NK-92 (cell line): ENCODE measurements around the gene LRRC57.
"Not testable (repeated sequence)": the region's sequence is repeated elsewhere in the genome, so short reads cannot be mapped to it uniquely, and the experiment has no call there.

Experiments
- DNase-seq: peaks from one replicate; lab custom pipeline; 2025; ENCODE audit not compliant: unreplicated experiment; lab: John Stamatoyannopoulos, UW

The LRRC57 gene

DNA sequence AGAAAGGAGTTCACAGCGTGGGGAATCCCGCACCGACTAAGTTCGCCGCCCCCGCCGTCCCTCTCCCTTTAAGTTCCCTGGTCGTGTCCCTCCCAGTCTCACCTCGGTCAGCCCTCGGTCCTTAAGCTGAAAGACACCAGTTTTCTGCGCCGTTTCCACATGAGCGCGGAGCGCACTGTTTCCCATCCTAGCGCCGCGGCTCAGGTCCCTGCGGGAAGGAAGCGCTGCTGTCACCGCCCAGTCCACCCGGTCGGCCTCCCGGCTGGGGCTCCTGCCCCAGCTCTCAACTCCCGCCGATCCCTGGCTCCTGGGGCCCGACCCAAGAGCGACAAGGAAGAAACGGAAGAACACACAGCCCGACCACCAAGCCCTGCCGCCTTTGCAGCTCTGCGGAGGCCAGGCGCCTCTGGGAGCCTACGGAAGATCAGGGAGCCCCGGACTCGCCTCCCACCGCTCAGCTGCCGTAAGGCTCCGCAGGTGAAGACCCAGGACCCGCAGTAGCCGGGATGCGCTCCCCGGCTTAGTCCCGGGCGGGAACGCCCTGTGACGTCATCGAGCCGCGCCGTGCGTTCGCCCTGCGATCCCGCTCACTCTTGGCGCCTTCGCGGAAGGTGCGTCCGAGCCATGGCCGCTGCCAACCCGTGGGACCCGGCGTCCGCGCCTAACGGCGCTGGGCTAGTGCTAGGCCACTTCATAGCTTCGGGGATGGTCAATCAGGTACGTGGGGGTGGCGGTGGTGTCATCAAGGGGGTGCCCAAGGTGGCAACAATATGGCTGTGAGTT is at the start of gene LRRC57, which contains the start of gene HAUS2:
Gene LRRC57, minus strand, starts transcription at position 545 of the 783 bp plus-strand sequence. Its CDS starts 359 bp downstream, at position 186.
Gene HAUS2, plus strand, starts transcription at position 590 of the 783 bp plus-strand sequence. Its CDS starts 35 bp downstream, at position 625.
- no peak for DNase-seq

- DNase-seq: no peak
Observed at GRCh38 chr15:42595626-42596240, 47.1 kb upstream of the LRRC57 start.

GRCh38 chr15:42594095-42594494 is 45.5 kb upstream of the LRRC57 start:
- no peak for DNase-seq

- no peak for DNase-seq
Observed at GRCh38 chr15:42593143-42593542, 44.5 kb upstream of the LRRC57 start.

DNA sequence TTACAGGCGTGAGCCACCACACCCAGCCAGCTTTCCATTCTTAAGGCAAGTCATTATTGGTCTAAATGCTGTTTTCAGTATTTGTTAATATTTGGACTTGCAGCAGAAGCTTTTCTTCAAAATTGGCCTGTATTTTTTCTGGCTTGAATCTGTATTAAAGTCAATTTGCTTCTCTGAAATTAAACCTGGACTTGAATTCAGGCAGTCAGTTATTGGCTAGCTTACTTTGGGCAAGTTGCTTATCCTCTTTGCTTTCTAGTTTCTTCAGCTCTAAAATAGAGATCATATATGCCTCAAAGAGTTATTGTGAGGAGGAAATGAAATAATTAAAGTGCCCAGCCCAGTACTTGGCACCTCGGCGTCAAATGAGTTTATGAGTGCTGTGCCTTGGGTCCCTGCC is 44.1 kb upstream of the LRRC57 start:
- no peak for DNase-seq

DNA sequence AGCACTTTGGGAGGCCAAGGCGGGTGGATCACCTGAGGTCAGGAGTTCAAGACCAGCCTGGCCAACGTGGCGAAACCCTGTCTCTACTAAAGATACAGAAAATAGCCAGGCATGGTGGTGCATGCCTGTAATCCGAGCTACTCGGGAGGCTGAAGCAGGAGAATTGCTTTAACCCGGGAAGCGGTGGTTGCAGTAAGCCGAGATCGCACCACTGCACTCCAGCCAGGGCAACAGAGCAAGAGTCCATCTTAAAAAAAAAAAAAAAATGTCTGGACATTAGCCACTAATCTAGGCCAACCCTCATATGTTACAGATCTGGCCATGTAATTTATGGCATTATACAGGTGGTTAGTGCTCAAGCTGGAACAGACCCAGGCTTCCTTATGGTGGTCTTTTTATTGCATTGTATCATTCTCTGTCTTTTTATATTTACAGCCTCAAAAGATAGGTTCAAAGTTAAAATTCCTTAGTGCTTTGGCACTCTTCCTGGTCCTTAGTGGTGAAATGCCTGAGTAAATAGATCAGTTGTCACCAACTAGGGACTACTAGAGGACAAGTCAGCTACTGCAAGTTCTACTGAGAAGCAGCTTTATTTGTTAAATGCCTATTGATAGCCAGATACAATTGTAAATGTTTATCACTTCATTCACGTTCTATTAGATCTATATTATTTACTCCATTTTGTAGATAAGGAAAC is 42.8 kb upstream of the LRRC57 start:
- DNase-seq: no peak

DNA sequence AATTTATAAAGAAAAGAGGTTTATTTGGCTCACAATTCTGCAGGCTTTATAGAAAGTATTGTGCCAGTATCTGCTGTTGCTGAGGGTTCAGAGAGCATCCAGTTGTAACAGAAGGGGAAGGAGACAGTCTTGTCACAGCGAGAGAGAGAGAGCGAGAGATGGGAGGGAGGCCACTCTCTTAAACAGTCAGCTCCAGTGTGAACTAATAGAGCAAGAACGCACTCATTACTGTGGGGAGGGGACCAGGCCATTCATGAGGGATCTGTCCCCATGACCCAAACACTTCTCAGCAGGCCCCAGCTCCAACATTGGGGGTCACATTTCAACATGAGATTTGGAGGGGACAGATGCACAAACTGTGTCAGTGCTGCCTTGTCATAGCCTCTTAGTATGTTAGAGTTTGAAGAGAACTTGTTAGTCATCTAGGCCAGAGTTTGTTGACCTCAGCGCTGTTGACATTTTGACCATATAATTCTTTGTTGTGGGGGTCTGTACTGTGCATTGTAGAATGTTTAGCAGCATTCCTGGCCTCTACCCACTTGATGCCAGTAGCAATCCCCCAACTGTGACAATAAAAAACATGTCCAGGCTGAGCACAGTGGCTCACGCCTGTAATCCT is 42.1 kb upstream of the LRRC57 start:
- DNase-seq: no peak

GRCh38 chr15:42584031-42584765 is 35.6 kb upstream of the LRRC57 start:
- no peak for DNase-seq

DNA sequence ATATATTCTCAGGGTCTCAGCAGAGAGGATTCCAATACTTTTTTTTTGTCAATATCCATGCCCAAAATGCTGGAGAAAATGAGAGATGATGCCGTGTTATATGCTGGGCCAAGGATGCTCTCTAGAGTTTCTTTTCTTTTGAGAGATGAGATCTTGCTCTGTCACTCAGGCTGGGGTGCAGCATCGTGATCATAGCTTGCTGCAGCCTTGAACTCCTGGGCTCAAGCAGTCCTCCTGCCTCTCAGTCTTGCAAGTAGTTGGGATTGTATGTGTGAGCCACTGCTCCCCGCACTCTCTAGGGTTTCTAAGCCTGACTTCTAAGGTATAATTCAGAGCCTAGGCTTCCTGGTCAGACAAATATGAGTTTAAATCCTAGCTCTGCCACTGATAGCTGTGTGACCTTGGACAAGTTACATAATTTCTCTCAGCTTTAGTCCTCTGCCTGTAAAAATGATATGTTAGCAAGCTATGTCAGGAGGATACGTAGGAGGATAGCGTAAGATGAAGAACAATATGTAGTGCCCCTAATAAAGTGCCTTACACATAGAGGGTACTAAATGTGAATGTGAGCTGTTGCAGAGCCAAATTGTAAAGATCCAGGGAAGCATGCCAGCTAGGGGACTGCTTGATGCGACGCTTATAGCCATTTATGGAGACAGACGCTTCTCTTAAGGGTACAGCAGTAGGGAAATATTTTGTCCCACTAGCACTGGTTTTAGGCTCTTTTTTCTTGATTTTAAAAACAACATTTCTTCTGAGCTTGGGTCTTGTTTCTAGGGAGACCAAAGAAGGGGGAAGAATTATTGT is 34.2 kb upstream of the LRRC57 start:
- DNase-seq: no peak

DNA sequence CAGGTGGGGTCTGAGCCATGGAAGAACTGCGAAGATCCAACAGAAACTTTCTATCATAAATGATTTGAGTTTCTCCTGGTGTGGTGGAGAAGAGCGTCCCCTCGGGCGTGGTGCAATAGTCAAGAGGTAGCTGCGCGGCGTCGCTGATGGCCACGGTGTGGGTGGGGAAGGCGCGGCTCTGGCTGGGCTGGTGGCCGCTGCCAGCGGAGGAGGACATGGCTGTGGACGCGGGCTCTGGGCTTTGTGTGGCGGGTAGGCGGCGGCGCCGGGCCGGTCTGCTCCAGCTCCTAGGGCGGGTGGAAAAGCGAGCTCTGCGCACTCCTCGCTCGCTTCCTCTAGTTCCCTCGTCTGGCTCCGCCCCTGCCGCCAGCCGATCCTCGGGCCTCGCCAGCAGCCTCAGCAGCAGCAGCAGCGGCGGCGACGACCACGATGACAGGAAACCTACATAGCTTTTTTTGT is 32.7 kb upstream of the LRRC57 start:
- no peak for DNase-seq

DNA sequence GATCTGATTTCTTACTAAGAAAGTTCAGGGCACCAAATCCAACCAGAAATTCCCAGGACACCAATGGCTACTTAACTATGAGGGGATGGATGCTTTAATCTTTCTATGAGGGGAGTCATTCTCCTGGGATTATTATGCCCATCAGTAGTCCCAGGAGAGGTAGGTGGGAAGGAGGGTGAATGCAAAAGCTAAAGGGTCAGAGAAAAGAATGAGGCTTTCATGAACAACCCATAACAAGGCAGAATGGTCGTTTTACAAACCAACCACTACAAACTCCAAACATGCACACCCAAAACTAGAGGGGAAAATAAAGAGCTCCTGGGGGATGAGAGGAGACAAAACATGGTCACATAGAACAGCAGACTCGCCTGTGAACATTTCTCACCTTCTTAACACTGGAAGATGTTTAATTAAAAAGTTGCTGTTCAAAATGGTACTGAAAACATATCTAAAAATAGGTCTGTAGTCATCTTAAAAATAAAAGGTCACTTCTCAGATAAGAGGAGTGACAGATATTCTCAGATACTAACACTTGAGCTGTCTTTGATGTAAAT is 30.5 kb upstream of the LRRC57 start:
- DNase-seq: no peak

DNA sequence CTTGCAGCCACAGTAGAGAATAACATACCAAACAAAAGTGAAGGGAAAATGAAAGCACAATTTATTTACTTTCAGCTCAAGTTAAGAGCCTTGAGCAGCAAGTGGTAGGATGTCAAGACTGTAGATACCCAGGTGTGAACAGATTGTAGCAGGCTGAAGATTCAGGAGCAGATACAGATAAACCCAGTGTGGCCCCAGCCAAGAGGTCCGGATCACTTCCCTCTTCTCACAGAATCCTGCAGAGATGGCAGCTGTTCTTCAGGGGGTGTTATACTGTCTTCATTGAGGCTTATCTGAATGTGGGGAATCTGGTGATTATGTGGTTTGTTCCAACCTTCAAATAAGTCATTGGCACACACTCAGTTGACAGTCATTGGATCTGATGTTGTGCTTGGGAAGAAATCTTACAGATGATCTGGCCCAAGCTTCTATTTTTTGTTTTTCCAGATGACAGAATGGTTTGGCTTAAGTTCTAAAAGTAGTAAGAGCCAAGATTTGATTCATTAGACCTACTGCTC is 29.0 kb upstream of the LRRC57 start:
- DNase-seq: no peak

DNA sequence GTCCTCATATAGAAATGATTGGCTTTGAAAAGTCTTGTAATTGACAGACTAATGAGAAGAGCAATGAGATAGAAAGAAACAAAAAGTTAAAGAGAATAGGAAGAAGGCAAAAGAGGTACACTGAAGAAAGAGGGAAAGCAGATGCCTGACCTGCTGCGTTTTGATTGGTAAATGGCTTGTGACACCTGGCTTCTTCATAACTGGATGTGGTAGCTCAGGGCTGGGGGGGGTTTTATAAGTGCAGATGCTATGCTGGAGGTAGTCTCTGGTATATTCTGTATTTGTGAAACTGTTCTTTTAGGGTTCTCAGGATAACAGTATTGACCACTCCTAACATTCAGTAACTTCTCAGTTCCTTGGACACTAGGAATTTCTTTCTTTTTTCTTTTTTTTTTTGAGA is 28.2 kb upstream of the LRRC57 start:
- DNase-seq: no peak

- DNase-seq: no peak
Observed at GRCh38 chr15:42576040-42576594, 27.5 kb upstream of the LRRC57 start.

- DNase-seq: peak; percentile 58
Observed at GRCh38 chr15:42575188-42576039, 26.8 kb upstream of the LRRC57 start, which contains the start of gene STARD9. STARD9 (plus strand) TSS chr15:42575606; CDS start chr15:42575716, 110 bp downstream.

DNA sequence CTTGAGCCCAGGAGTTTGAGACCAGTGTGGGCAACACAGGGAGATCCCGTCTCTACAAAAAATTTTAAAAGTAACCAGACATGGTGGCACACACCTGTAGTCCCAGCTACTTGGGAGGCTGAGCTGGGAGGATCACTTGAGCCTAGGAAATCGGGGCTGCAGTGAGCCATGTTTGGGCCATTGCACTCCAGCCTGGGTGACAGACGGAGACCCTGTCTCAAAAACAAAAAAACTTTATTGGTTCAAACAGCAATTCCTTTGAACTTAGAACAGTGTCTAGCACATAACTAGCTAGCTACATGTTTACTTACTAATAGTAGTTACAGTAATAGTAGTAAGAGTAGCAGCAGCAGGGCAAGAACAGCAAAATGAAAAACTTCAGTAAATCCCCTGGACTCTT is 10.1 kb upstream of the LRRC57 start:
- no peak for DNase-seq

DNA sequence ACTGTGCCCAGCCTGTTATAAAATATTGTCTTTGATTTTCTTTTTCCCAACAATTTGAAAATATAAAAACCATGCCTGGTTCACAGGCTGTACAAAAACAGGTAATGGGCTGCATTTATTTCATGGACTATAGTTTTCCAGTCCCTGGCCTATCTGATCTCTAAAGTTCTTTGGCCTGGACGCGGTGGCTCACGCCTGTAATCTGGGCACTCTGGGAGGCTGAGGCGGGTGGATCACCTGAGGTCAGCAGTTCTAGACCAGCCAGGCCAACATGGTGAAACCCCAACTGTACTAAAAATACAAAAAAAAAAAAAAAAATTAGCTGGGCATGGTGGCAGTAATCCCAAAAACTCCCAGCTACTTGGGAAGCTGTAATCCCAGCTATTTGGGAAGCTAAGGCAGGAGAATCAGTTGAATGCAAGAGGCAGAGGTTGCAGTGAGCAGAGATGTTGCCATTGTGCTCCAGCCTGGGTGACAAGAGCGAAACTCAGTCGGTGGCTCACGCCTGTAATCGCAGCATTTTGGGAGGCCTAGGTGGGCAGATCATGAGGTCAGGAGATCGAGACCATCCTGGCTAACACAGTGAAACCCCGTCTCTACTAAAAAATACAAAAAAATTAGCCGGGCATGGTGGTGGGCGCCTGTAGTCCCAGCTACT is 8.1 kb upstream of the LRRC57 start:
- DNase-seq: not testable (repeated sequence)
